Ammon's horn (tissue), 1 donor: Measurements from ENCODE around the gene RETREG1.
A peak's percentile ranks its signal among the peaks of the same experiment; 100 is the strongest.

Experiments used
- DNase-seq: peaks from one replicate; pipeline ENCODE4 v3.0.0-alpha.2; 2016; ENCODE audit warnings: low spot score

RETREG1 gene

DNA sequence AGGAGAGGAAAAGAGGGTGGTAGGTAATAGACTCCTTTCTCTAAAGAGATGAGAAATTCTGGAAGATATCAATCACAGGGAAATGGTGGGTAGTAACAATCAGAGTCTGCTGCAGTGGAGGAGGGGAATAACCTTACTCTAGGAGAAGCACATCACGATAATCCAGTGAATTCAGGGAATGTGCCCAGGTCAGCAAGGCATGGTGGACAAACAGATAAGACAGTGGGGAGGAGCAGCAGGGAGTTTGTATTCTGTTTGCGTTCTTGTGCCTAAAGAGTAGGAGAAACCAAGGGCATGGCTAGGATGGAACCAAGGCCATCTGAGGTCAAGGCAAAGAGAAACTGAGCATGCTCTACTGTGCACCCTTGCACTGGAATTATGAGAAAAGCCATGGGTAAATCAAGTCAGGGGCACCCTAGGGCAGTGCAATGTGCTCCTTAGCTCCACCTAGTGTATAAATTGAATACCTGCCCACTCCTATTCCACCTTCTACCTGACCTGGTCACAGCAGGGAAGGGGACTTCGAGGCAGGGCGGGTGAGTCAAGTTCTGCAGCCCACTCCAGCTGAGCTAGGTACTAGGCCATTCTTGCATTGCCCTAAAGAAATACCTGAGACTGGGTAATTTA lies 31.6 kb downstream of the RETREG1 start:
- no peak for DNase-seq

GRCh38 chr5:16582081-16582480 lies 34.7 kb downstream of the RETREG1 start:
- no peak for DNase-seq

GRCh38 chr5:16580382-16580781 lies 36.4 kb downstream of the RETREG1 start:
- no peak for DNase-seq

DNA sequence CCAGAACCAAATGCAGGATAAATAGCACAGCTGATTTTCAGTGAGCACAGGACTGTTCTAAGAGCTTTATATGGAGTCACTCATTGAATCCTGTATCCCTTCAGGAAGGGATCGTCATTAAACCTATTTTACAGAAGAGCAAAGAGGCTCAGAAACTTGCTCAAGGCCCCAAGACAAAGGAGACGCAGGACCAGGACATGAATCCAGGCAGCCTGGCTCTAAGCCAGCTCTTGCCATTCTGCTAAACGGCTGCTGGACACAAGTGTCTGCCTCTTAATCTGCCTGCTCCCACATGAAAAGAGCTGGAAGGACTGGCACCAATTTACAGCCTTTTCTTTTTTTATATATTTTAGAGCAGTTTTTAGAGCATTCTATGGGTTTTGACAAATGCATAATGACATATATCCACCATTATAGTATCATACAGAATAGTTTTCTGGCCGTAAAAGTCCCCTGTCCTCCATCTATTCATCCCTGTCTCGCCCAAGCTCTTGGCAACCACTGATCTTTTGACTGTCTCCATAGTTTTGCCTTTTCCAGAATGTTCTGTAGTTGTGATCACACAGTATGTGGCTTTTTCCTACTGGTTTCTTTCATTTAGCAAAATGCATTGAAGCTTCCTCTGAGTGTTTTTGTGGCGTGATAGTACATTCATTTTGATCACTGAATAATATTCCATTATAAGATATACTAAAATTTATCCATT lies 37.5 kb downstream of the RETREG1 start:
- peak; percentile 79 for DNase-seq

GRCh38 chr5:16578474-16578883 lies 38.3 kb downstream of the RETREG1 start:
- peak; percentile 80 for DNase-seq

DNA sequence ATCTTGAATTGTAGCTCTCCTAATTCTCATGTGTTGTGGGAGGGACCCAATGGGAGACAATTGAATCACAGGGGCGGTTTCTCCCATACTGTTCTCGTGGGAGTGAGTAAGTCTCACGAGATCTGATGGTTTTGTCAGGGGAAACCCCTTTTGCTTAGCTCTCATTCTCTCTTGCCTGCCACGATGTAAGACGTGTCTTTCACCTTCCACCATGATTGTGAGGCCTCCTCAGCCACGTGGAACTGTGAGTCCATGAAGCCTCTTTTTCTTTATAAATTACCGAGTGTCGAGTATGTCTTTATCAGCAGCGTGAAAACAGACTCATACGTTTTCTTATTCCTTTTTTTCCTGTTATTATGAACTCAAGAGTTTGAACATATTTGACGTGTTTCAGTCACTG lies 39.1 kb downstream of the RETREG1 start:
- DNase-seq, result no peak

GRCh38 chr5:16574789-16575721 lies 41.7 kb downstream of the RETREG1 start:
- DNase-seq, result peak; percentile 85

GRCh38 chr5:16573401-16573800 lies 43.4 kb downstream of the RETREG1 start:
- DNase-seq, result no peak

- no peak for DNase-seq
Measured at GRCh38 chr5:16572289-16573015, 44.3 kb downstream of the RETREG1 start.

- no peak for DNase-seq
Measured at GRCh38 chr5:16571016-16571415, 45.8 kb downstream of the RETREG1 start.

GRCh38 chr5:16570121-16570815 lies 46.5 kb downstream of the RETREG1 start:
- no peak for DNase-seq

DNA sequence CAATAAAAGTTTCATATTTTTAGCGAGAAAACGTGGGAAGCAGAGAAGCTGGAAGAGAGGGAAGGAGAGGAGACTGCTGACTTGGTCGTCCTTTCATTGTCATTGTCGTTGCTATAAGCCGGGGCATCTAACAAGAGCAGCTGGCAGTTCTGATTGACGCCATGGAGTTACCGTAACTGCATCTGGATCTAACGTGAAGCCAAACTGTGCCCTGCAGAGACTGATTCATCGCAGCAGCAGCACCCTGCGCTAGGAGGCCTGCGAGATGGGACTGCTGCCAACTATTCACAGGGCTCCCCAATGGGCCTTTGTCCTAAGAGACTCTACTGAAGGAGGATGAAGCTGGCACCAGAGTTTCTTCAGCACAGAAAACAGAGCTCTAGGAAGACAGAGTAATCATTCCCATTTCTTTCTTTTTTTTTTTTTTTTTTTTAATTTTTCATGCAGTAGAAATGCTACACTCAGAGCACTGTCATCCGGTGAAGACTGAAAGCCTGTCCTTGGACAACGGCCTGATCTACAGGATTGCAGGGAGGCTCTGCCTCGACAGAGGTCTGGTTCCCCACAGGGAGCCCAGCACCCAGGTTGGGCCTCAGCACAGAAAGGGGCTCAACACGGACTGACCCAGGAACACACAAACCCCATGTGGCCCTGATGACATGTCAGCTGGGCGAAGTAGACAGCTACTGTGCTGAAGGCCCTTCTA lies 47.8 kb downstream of the RETREG1 start:
- DNase-seq, result peak; percentile 98

DNA sequence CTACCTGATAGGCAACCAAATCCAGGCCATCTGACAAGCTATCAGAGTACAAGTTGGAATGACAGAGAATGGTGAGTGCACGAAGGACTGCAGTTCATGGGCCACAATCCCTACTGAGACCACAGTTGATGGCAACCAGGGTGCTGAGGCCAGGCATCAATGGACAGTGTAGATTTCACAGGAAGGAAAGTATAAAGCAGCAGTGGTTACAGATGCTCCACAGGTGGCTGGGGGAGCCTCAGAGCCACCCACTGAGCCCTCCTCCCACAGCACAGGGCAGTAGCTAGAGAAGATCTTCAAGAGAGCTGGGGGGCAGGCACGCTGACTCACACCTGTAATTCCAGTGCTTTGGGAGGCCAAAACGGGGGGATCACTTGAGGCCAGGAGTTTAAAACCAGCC lies 49.4 kb downstream of the RETREG1 start:
- no peak for DNase-seq

- no peak for DNase-seq
Measured at GRCh38 chr5:16565118-16565517, 51.7 kb downstream of the RETREG1 start.

- DNase-seq, result no peak
Measured at GRCh38 chr5:16564248-16564867, 52.4 kb downstream of the RETREG1 start.

DNA sequence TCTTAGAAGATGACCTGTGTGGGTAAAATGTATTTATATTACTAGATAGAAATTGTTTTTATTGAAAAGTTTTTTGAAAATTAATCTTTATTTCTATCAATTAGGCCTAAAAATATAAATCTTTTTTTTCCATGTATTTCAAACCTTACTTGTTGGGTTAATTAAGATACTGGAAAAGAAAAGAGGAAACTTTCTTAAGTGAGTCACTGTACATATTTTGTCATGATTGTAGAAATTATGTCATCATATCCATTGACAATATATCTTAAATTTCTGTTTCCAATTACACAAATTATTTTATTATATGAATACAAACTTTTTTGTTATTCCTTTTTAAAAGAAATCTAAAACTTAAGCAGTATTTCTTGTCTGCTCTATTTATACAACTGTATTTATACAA lies 53.1 kb downstream of the RETREG1 start:
- DNase-seq, result no peak

GRCh38 chr5:16561660-16562059 lies 55.1 kb downstream of the RETREG1 start:
- DNase-seq, result no peak

GRCh38 chr5:16559702-16560101 lies 57.1 kb downstream of the RETREG1 start:
- DNase-seq, result no peak

GRCh38 chr5:16558984-16559629 lies 57.7 kb downstream of the RETREG1 start:
- no peak for DNase-seq

GRCh38 chr5:16557477-16557876 lies 59.3 kb downstream of the RETREG1 start:
- DNase-seq, result peak; percentile 61
